Effector memory CD4-positive, alpha-beta T cell (primary cell): ENCODE results near the gene IL17REL.

ENCODE experiments used
- DNase-seq, 3 donors: peaks; one replicate each; pipeline ENCODE4 v3.0.0-alpha.2; 2020
- H3K27ac ChIP-seq: 2 replicates; pipeline ENCODE4 v1.7.0; 2013; ENCODE audit warnings: mild to moderate bottlenecking, low read length, moderate library complexity; ENCODE audit not compliant: insufficient read depth, poor library complexity, severe bottlenecking
- H3K27me3 ChIP-seq: replicated peaks from 2 replicates; pipeline ENCODE4 v1.7.0; 2013; ENCODE audit warnings: mild to moderate bottlenecking, low read length; ENCODE audit not compliant: insufficient read depth, control insufficient read depth, poor library complexity, severe bottlenecking
- H3K36me3 ChIP-seq: 2 replicates; pipeline ENCODE4 v1.7.0; 2013; ENCODE audit warnings: mild to moderate bottlenecking, low read length, moderate library complexity; ENCODE audit not compliant: control insufficient read depth, insufficient read depth
- H3K4me1 ChIP-seq: 2 replicates; pipeline ENCODE4 v1.7.0; 2013; ENCODE audit warnings: low read length, mild to moderate bottlenecking; ENCODE audit not compliant: control insufficient read depth, insufficient read depth, poor library complexity, severe bottlenecking
- H3K4me3 ChIP-seq: 2 replicates; pipeline ENCODE4 v1.7.0; 2013; ENCODE audit warnings: low read length, low read depth, mild to moderate bottlenecking; ENCODE audit not compliant: insufficient read depth, poor library complexity, severe bottlenecking
- H3K9me3 ChIP-seq: 2 replicates; pipeline ENCODE4 v1.7.0; 2013; ENCODE audit warnings: mild to moderate bottlenecking, low read length, moderate library complexity; ENCODE audit not compliant: control insufficient read depth

Gene IL17REL

GRCh38 chr22:49972163-49973017 lies 40.2 kb downstream of the IL17REL start:
- no peak overlapping the region for H3K4me3 ChIP-seq
- DNase-seq, result no peak
- H3K9me3 ChIP-seq, result no peaks in the 10 kb centered on the region
- no peaks in the 10 kb centered on the region for H3K36me3 ChIP-seq
- H3K4me1 ChIP-seq, result peaks cover 34% of the 10 kb centered on the region
- H3K27me3 ChIP-seq, result no peaks in the 10 kb centered on the region
- H3K27ac ChIP-seq, result no peak overlapping the region

- Histone ChIP-seq H3K9me3 (no peaks in the 10 kb centered on the region), H3K4me3 (peak overlapping the region; percentile 55), H3K36me3 (no peaks in the 10 kb centered on the region), H3K27me3 (no peaks in the 10 kb centered on the region), H3K4me1 (peaks cover 31% of the 10 kb centered on the region), H3K27ac (peak overlapping the region; percentile 56)
- no peak for DNase-seq
Measured at GRCh38 chr22:49971232-49972162, 41.1 kb downstream of the IL17REL start.

GRCh38 chr22:49970528-49971231 lies 41.9 kb downstream of the IL17REL start:
- peak; percentile 92 to 94 (median 93) for DNase-seq
- Histone ChIP-seq H3K4me1 (peaks cover 23% of the 10 kb centered on the region), H3K9me3 (no peaks in the 10 kb centered on the region), H3K27me3 (no peaks in the 10 kb centered on the region), H3K4me3 (peak overlapping the region; percentile 55), H3K27ac (peak overlapping the region; percentile 56), H3K36me3 (no peaks in the 10 kb centered on the region)

GRCh38 chr22:49969751-49970527 lies 42.6 kb downstream of the IL17REL start:
- H3K4me1 ChIP-seq, result peaks cover 21% of the 10 kb centered on the region
- no peak for DNase-seq
- peak overlapping the region; percentile 56 for H3K27ac ChIP-seq

GRCh38 chr22:49968831-49969661 lies 43.5 kb downstream of the IL17REL start:
- no peak overlapping the region for H3K27ac ChIP-seq
- peaks cover 28% of the 10 kb centered on the region for H3K4me1 ChIP-seq
- no peaks in the 10 kb centered on the region for H3K27me3 ChIP-seq
- no peaks in the 10 kb centered on the region for H3K36me3 ChIP-seq
- DNase-seq, result no peak
- no peaks in the 10 kb centered on the region for H3K9me3 ChIP-seq
- H3K4me3 ChIP-seq, result no peak overlapping the region

More at GRCh38 chr22:49969751-49970527, 42.6 kb downstream of the IL17REL start:
- H3K4me3 ChIP-seq, result no peak overlapping the region
- H3K27me3 ChIP-seq, result no peaks in the 10 kb centered on the region
- no peaks in the 10 kb centered on the region for H3K36me3 ChIP-seq
- no peaks in the 10 kb centered on the region for H3K9me3 ChIP-seq

- Histone ChIP-seq H3K4me1 (peaks cover 33% of the 10 kb centered on the region), H3K9me3 (no peaks in the 10 kb centered on the region), H3K27me3 (no peaks in the 10 kb centered on the region), H3K27ac (no peak overlapping the region), H3K36me3 (peaks cover 3% of the 10 kb centered on the region), H3K4me3 (no peak overlapping the region)
- no peak for DNase-seq
Measured at GRCh38 chr22:49968313-49968830, 44.2 kb downstream of the IL17REL start.

GRCh38 chr22:49967706-49968208 lies 44.8 kb downstream of the IL17REL start:
- Histone ChIP-seq H3K4me1 (peaks cover 39% of the 10 kb centered on the region), H3K4me3 (no peak overlapping the region), H3K36me3 (peaks cover 9% of the 10 kb centered on the region), H3K27ac (peak overlapping the region; percentile 41), H3K9me3 (no peaks in the 10 kb centered on the region), H3K27me3 (no peaks in the 10 kb centered on the region)
- DNase-seq, result no peak

- H3K27me3 ChIP-seq, result no peaks in the 10 kb centered on the region
- no peak for DNase-seq
- H3K4me3 ChIP-seq, result no peak overlapping the region
- peaks cover 12% of the 10 kb centered on the region for H3K36me3 ChIP-seq
- H3K9me3 ChIP-seq, result no peaks in the 10 kb centered on the region
- H3K27ac ChIP-seq, result peak overlapping the region; percentile 41
- peaks cover 42% of the 10 kb centered on the region for H3K4me1 ChIP-seq
Measured at GRCh38 chr22:49966774-49967705, 45.5 kb downstream of the IL17REL start.
